GM13977 (cell line): ENCODE results near the gene SYPL2.

Source experiments
- DNase-seq: peaks from one replicate; pipeline ENCODE4 v3.0.0; 2012; ENCODE audit warnings: low spot score
- in situ Hi-C: fragments of 300-500 bp; cut with MboI; formaldehyde crosslinking; loops from one replicate; pipeline ENCODE4 v1.12.0; 2022; ENCODE audit warnings: low sequenced_read_pairs, low pct_unique_long_range_greater_than_20kb, mixed read lengths, inconsistent platforms; ENCODE audit not compliant: unreplicated experiment
- TF ChIP-seq, protein P1 (sequence below): IDR thresholded peaks from 2 replicates; pipeline ENCODE4 v1.5.1; 2012; ENCODE audit warnings: mild to moderate bottlenecking, control low read depth; ENCODE audit not compliant: insufficient read depth; ENCODE audit errors: extremely low read depth, missing control alignments

SYPL2 gene

DNA sequence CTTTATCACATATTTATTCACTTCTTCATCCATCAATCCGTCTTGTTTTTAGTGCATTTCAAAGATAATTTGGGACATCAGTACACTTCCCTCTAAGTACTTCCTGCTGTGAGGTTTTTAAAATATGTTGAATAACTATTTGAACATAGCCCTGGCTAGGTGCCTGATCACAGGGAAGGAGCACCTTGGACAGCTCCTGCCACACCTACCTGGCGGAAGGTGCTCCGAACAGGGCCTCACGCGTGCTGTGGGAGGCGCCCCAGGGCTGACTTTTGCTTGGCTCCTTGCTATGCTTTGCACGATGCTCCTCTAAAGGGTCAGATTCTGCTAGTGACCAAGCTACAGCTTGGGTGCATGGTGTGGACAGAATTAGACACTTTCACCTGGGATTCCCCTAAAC is 12.5 kb downstream of the SYPL2 start:
- TF ChIP-seq, protein P1, sequence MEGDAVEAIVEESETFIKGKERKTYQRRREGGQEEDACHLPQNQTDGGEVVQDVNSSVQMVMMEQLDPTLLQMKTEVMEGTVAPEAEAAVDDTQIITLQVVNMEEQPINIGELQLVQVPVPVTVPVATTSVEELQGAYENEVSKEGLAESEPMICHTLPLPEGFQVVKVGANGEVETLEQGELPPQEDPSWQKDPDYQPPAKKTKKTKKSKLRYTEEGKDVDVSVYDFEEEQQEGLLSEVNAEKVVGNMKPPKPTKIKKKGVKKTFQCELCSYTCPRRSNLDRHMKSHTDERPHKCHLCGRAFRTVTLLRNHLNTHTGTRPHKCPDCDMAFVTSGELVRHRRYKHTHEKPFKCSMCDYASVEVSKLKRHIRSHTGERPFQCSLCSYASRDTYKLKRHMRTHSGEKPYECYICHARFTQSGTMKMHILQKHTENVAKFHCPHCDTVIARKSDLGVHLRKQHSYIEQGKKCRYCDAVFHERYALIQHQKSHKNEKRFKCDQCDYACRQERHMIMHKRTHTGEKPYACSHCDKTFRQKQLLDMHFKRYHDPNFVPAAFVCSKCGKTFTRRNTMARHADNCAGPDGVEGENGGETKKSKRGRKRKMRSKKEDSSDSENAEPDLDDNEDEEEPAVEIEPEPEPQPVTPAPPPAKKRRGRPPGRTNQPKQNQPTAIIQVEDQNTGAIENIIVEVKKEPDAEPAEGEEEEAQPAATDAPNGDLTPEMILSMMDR, result no peak
- DNase-seq, result peak; percentile 48
- in situ Hi-C loops, result no loop called here

DNA sequence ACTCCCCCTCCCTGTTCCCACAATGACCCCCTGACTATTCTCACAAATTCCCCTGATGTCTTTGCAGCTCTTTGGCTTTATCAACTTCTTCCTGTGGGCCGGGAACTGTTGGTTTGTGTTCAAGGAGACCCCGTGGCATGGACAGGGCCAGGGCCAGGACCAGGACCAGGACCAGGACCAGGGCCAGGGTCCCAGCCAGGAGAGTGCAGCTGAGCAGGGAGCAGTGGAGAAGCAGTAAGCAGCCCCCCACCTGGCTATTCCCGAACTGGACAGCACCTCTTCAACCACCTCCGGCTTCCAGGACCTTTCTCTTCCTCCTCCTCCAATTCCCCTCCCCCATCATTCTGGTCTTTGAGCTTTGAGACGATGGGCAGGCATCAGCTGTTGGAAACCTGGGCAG is 13.0 kb downstream of the SYPL2 start:
- in situ Hi-C loops, result no loop called here
- no peak for DNase-seq

DNA sequence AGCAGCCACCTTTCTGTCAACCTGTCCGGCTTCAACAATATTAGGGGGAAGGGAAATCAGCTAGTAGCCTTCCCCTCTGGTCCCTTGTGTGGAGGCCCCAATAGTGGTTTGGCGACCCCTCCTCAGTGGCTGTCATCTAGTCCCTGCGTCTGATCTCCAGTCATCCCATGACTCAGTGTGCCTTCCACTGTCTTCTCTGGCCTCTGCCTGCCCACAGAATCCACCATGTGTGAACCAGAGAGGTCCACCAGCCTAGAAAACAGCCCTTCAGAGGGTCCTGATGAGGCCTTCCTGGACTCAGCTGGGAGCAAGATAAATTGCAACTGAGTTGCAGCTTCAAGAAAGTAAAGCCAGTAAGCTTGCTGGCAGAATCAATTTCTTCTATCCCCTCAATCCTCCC is 13.6 kb downstream of the SYPL2 start:
- in situ Hi-C loops, result no loop called here
- no peak for DNase-seq

More for the DNA sequence above, 13.0 kb downstream of the SYPL2 start:
- TF ChIP-seq, protein P1, result no peak

DNA sequence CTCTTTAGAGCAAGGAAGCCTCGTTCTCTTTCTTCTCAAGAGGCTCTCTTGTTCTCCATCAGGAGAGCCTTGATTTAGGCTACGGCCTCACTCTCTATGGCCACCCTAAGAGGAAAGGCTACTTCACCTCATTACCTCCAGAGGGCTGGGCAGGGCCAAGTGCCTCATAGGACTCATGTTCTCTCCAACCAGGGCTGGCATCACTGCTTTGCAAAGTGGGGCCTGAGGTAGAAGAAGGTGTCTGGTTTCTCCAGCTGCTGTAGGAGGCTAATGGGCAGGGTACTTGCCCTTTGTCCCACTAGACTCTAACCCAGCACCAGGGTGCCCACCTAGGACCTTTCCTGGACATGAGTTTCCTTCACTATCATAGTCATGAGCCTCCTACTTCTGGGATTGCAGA is 15.3 kb downstream of the SYPL2 start:
- TF ChIP-seq, protein P1, result no peak
- in situ Hi-C loops, result no loop called here
- DNase-seq, result no peak

More for the DNA sequence above, 13.6 kb downstream of the SYPL2 start:
- TF ChIP-seq, protein P1, result no peak

DNA sequence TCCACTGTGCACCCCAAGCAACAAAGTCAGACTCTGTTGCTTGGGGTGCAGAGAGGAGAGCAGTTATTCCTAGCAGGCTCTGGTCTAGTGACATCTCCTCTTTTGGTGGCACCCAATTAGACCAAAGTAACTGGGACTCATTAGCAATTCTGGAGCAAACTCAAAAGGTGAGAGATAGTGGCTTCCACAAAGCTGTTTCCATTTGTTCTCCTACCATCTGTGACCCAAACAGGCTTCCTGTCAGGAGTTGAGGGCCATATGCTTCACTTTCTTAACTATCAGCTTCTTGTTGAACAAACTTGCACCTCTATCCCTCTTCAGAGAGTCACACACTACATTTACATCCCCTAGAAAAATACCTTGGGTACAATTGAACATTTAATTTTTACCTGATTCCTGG is 15.9 kb downstream of the SYPL2 start:
- no peak for DNase-seq
- in situ Hi-C loops, result no loop called here
- TF ChIP-seq, protein P1, result no peak

DNA sequence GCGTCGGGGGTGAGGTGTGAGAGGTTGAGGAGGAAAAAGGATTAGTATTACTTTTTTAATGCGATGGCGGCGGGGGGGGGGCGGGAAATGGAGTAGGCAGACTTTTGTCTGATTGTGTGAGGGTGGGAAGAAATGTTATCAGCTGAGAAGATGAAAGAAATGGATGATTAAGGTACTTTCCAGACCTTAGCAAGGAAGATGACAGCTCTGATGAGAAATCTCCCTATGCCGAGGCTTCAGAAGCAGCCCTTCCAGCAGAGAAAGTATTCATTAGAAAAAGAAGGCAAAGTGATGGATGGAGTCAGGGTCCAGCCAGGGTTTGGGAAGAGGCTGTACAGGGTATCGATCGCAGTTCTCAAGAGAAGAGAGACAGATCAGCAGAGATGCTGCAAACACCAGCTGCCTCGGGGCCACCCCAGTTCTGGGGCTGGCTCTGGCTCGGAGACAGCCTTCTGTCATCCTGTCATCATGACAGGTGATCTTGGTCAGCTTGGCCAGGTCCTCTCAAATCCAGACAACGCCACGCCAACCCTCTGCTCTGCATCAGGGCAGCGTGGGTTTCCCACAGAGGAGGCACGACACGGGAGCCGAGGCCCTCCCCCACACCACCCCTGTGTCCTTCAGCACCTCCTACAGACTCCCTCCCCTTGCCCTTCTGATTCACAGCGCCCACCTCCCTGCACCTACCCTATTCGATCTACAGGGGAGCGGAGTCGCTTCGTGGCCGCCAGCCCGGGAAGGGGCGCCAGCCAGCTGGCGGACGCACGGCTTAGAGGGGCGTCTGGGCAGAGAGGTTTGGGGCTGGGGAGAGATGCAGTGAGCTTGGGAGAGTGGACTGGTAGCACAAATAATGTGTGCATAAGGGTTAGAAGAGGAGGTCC is 16.7 kb downstream of the SYPL2 start:
- in situ Hi-C loops, result no loop called here
- TF ChIP-seq, protein P1, result peak; percentile 26
- DNase-seq, result peak; percentile 47
